ENCODE measurements around the gene FZD8.

FZD8 gene

DNA sequence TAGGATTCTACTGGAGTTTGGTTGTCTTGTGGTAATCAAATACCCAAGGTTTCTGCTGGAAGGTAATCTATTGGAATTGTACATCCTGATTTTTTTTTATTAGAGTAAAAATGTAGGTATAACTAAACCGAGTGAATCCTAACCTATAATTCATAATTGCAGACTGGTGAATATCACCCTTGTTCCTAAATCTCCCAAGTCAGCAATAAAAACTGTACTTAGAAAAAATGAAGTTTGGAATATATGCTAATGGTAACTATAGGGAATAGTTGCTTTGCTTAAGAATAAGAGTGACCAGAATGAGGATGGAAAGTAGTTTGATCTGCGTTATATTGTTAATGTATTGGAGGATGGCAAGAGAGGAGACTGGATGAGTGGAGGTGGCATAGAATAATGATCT is 10.7 kb upstream of the FZD8 start:
- no peaks in the 10 kb centered on the region for H3K9me3 Mint-ChIP-seq
- H3K4me3 Mint-ChIP-seq: no peak overlapping the region
- CTCF ChIA-PET: interaction anchor here (0.7 kb wide), 1 partner anchor 400 kb away, joined by 3 read pairs; no protein-coding TSS in a partner anchor
- H3K36me3 Mint-ChIP-seq: no peaks in the 10 kb centered on the region
- no peaks in the 10 kb centered on the region for H3K4me1 Mint-ChIP-seq
- H3K27me3 Mint-ChIP-seq: peaks cover 4% of the 10 kb centered on the region
- DNase-seq: no peak
- no peak overlapping the region for H3K27ac Mint-ChIP-seq

DNA sequence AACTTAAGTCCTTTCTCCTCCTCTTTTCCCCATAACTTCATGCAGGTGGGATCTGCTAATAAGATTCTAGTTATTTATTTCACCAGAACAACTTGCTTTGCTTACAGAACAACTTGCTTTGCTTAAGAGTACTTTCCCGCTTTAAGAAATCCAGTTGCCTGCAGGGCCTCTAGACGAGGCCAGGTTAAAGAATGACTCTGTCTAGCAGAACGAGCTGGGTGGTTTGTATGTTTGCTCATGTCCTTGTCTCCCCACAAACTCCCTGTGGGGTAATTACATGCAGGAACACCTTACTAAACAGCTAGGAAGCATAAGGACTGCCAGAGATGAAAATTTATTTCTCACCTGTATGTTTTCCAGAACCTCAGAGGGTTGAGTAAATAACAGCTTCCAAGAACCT is 8.8 kb upstream of the FZD8 start:
- Mint-ChIP-seq H3K4me1 (no peaks in the 10 kb centered on the region), H3K4me3 (no peak overlapping the region), H3K27ac (no peak overlapping the region), H3K27me3 (peaks cover 16% of the 10 kb centered on the region), H3K9me3 (no peaks in the 10 kb centered on the region), H3K36me3 (no peaks in the 10 kb centered on the region)
- DNase-seq: no peak
- CTCF ChIA-PET: no interaction called here

DNA sequence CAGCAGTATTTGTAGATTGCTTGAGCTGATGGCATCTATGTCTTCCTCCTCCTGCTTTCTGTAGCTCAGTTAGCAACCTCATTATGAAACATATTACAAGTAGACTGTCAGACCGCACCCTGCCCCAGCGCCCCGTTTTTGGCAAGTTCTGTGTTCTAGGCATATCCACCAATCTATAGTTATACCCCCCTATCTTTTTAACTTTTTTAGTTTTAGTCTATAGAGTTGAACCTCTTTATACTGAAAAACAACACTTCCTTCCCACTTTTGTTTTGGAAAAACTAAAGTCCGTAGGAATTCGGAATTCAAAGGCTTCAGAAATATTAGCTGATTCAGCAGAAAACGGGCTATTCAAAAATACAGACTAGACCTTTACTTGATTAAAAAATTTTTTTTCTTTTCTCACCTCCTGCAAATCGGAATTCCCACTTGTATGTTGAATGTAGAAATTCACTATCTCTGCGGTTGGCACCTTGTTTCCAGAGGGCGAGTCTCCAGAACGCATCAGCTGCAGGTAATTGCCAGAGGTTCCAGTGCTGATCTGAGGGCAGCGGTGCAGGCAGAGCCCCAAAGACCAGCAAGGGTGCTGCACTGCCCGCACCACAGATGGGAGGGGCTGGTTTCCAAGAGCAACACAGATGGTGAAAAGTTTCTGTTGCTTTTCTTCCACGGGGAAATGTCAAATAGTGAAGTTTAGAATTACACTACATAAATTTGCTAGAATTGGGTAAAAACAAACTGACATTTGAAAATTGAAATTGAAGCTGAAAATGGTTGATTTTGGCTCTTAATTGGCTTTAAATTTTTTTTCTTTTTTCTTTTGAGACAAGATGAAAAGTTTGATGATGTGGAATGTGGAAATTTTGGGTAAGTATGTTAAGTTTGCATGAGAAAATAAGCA is 2.2 kb upstream of the FZD8 start:
- no peak overlapping the region for H3K27ac Mint-ChIP-seq
- no peak for DNase-seq
- peaks cover 74% of the 10 kb centered on the region for H3K27me3 Mint-ChIP-seq
- no peaks in the 10 kb centered on the region for H3K36me3 Mint-ChIP-seq
- no peaks in the 10 kb centered on the region for H3K9me3 Mint-ChIP-seq
- H3K4me1 Mint-ChIP-seq: peaks cover 34% of the 10 kb centered on the region
- H3K4me3 Mint-ChIP-seq: peak overlapping the region; percentile 60
- CTCF ChIA-PET: interaction anchor here (0.8 to 1.5 kb wide), 2 partner anchors 9 to 523 kb away, joined by 3 read pairs; no protein-coding TSS in a partner anchor

DNA sequence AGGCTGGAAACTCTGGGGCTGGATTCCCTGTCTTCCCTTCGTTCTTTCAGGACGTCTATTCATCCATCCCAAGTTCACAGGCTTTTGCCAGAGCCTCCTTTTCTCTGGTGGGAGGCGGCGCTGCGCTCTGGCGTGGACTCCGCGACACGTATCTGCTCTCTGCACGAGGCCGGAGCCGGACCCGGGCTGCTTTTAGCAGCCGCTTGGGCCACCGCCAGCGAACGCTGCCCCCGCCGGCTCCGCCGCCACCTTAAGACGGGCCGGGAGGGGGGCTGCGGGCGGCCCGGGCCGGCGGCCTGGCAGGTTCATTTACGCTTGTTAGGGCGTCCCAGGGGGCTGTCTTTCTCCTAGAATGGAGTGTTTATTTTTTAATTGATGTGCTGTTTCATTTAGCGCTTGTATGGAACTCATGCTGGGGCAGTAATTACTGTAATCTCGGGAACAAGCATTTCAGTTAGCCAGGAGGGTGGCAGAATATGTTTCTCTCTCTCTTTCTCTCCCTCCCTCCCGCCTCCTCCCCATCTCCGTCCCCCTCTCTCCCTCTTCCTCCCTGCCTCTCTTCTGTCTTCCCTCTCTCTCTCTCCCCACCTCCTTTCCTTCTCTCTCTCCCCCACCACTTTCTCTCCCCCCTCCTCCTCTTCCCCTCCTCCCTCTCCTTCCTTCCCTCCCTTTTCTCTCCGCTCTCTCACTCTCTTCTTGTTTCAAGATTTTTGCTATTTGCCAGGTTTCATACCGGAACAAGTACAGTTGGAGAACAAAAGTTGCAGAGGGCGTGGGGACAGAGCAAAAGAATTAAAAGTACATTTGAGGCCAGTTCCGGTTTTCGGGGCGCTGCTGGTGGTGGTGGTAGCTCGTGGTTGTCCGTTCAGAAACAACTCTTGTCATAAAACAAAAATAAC is 1.3 kb upstream of the FZD8 start:
- DNase-seq: peak; percentile 21

DNA sequence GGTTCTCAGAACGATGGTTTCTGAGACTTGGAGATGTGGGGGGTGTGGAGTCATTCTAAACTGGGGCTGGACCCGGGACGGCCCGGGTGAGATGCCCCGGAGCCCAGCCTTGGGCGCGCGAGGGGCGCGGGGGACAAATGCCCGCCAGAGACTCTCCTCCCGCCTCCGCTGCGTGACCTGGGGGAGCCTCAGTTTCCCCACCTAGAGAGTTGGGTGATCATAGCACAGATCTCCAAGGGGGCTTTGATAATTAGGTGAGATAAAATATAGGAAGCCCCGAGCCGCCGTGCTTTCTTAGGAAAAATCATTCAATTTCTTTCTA is 658 bp upstream of the FZD8 start:
- no peaks in the 10 kb centered on the region for H3K36me3 Mint-ChIP-seq
- peaks cover 89% of the 10 kb centered on the region for H3K27me3 Mint-ChIP-seq
- H3K9me3 Mint-ChIP-seq: no peaks in the 10 kb centered on the region
- H3K4me3 Mint-ChIP-seq: peak overlapping the region; percentile 78
- H3K4me1 Mint-ChIP-seq: peaks cover 34% of the 10 kb centered on the region
- CTCF ChIA-PET: no interaction called here
- H3K27ac Mint-ChIP-seq: no peak overlapping the region
- no peak for DNase-seq

More for the DNA sequence above, 1.3 kb upstream of the FZD8 start:
- CTCF ChIA-PET: no interaction called here
- H3K27ac Mint-ChIP-seq: no peak overlapping the region
- peaks cover 83% of the 10 kb centered on the region for H3K27me3 Mint-ChIP-seq
- peaks cover 34% of the 10 kb centered on the region for H3K4me1 Mint-ChIP-seq
- H3K36me3 Mint-ChIP-seq: no peaks in the 10 kb centered on the region
- H3K4me3 Mint-ChIP-seq: peak overlapping the region; percentile 78
- H3K9me3 Mint-ChIP-seq: no peaks in the 10 kb centered on the region

DNA sequence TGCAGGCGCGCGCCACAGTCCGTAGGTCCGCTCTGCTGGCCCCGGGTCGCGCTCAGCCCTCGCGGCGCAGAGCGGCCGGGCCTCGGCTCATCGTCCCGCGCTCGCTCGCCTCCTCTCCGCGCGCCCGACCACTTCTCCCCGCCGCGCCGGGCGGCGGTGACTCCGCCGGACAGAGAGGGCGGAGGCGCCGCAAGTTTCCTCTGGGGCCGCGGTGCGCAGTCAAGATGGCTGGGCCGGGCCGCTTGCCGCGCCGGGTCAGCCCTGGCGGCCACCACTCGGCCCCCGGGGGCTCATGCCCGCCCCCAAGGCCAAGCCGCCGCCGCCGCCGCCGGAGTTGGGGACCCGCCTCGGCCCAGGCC is 441 bp downstream of the FZD8 start:
- Mint-ChIP-seq H3K4me1 (peaks cover 34% of the 10 kb centered on the region), H3K27me3 (peaks cover 91% of the 10 kb centered on the region), H3K36me3 (no peaks in the 10 kb centered on the region), H3K27ac (no peak overlapping the region), H3K4me3 (peak overlapping the region; percentile 75), H3K9me3 (no peaks in the 10 kb centered on the region)
- DNase-seq: no peak
- CTCF ChIA-PET: no interaction called here

DNA sequence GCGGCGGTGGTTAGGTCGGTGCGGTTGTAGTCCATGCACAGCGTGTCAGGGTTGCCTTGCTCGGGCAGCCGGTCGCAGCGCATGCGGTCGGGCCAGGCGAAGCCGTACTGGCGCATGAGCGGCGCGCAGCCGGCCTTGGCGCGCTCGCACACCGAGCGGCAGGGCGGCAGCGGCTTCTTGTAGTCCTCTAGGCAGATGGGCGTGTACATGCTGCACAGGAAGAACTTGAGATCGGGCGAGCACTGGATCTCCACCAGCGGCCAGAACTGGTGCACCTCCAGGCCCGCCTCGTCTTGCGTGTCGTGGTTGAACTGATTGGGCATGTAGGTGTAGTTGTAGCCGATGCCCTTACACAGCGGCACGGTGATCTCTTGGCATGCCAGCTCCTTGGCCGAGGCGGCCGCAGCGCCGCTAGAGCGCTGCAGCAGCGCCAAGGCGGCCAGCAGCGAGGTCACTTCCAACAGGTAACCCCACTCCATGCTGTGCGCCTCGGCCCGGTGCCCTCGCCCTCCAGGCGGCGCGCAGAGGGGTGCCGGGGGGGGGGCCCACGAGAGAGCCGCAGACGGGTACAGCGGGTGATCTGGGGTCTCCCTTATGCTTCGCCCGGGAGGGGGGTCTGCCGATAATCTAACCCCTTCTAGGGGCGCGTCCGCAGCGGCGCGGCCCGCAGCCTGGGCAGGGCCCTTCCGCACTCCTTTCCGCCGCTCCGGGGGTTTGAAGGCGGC is 983 bp downstream of the FZD8 start:
- peak overlapping the region; percentile 64 for H3K27ac Mint-ChIP-seq
- CTCF ChIA-PET: no interaction called here
- H3K4me3 Mint-ChIP-seq: peak overlapping the region; percentile 75
- H3K27me3 Mint-ChIP-seq: peaks cover 88% of the 10 kb centered on the region
- no peaks in the 10 kb centered on the region for H3K36me3 Mint-ChIP-seq
- H3K4me1 Mint-ChIP-seq: peaks cover 34% of the 10 kb centered on the region
- DNase-seq: peak; percentile 60
- H3K9me3 Mint-ChIP-seq: no peaks in the 10 kb centered on the region

DNA sequence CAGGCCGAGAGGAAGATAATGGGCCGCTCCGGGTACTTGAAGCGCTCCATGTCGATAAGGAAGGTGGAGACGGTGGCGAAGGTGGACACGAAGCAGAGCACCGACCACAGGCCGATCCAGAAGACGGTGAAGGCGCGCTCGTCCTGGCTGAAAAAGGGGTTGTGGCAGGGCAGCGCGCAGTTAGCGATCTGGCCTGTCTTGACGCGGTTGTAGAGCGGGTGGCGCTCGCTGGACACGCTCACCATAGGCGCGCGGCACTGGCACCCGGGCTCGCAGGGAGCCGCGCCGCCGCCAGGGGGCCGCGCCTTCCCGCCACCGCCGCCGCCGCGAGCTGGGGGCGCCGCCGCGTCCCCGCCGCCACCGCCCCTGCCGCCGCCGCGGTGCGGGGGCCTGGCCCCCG is 1.6 kb downstream of the FZD8 start:
- Mint-ChIP-seq H3K27me3 (peaks cover 82% of the 10 kb centered on the region), H3K4me3 (peak overlapping the region; percentile 74), H3K9me3 (no peaks in the 10 kb centered on the region), H3K4me1 (peaks cover 34% of the 10 kb centered on the region), H3K36me3 (no peaks in the 10 kb centered on the region), H3K27ac (peak overlapping the region; percentile 55)
- CTCF ChIA-PET: no interaction called here
- DNase-seq: peak; percentile 42

DNA sequence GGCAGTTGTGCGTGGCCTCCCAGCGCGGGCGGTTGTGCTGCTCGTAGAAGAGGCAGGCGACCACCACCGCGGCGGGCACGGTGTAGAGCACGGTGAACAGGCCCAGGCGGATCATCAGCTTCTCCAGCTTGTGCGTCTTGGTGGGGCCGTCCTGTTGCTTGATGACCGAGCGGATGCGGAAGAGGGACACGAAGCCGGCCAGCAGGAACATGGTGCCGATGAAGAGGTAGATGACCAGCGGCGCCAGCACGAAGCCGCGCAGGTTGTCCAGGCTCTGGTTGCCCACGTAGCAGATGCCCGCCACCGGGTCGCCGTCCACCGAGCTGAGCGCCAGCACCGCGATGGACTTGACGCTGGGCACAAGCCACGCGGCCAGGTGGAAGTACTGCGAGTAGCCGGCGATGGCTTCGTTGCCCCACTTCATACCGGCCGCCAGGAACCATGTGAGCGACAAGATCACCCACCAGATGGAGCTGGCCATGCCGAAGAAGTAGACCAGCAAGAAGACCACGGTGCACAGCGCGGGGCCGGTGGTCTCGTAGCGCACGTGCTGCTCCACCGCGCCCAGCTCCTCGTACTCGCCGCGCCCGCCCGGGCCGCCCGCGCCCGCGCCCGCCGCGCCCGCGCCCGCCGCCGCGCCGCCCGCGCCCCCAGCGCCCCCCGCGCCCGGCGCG is 2.2 kb downstream of the FZD8 start:
- Mint-ChIP-seq H3K27me3 (peaks cover 82% of the 10 kb centered on the region), H3K4me1 (peaks cover 34% of the 10 kb centered on the region), H3K36me3 (no peaks in the 10 kb centered on the region), H3K9me3 (no peaks in the 10 kb centered on the region), H3K27ac (no peak overlapping the region), H3K4me3 (peak overlapping the region; percentile 54)
- peak; percentile 21 for DNase-seq
- CTCF ChIA-PET: no interaction called here

DNA sequence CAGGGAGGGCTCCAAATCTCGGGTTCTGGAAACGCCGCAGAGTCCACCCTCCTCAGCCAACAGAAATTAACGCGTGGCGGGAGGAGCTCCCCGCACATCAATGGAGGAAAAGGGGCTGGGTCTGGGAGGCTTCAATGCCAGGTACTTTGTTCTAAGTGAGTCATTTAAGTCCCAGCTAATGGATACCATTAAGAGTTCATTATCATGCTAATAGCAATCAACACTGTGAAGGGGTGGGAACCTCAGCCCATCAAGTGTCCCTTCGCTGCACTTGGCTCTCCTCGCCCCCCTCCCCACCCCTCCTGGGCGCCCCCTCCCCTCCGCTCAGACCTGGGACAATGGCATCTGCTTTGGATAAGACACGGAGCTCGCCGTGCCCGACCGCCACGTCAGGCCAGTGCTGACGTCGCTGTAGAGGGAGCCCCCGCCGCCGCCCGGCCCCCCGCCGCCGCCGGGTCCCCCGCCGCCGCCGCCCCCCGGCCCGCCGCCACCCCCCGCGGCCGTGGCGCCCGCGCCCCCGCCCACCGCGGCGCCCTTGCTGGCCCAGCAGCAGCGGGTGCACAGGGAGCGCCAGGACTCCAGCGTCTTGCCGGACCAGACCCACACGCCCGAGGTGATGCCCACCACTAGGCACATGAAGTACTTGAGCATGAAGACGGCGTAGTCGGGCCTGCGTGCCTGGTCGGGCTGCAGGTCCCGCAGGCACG is 2.9 kb downstream of the FZD8 start:
- Mint-ChIP-seq H3K36me3 (no peaks in the 10 kb centered on the region), H3K4me1 (peaks cover 31% of the 10 kb centered on the region), H3K27ac (no peak overlapping the region), H3K27me3 (peaks cover 82% of the 10 kb centered on the region), H3K9me3 (no peaks in the 10 kb centered on the region), H3K4me3 (peak overlapping the region; percentile 54)
- no peak for DNase-seq
- CTCF ChIA-PET: no interaction called here

DNA sequence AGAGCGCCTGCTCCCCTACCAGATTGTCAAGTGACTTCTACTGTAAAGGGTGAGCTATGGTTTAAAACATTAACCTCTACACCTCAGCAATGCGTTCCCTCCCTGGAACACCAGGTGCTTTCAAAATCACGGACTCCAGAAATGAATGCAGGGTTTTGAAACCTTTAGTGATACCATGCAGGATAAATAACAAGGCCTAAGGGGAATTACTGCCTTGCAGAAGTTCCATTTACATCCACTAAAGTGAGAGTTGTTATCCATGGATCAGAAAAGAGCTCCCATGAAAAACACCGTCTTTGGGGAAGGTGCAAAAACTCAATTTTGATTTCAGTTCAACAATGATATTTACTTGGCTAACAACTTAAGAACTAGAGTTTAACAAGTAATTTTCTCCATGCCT is 4.0 kb downstream of the FZD8 start:
- DNase-seq: no peak
- H3K27ac Mint-ChIP-seq: no peak overlapping the region
- H3K9me3 Mint-ChIP-seq: no peaks in the 10 kb centered on the region
- CTCF ChIA-PET: interaction anchor here (0.9 to 1.5 kb wide), 3 partner anchors 11 to 144 kb away, joined by 3 to 4 read pairs (median 4); no protein-coding TSS in a partner anchor
- H3K4me3 Mint-ChIP-seq: no peak overlapping the region
- H3K4me1 Mint-ChIP-seq: peaks cover 22% of the 10 kb centered on the region
- H3K36me3 Mint-ChIP-seq: no peaks in the 10 kb centered on the region
- H3K27me3 Mint-ChIP-seq: peaks cover 76% of the 10 kb centered on the region

DNA sequence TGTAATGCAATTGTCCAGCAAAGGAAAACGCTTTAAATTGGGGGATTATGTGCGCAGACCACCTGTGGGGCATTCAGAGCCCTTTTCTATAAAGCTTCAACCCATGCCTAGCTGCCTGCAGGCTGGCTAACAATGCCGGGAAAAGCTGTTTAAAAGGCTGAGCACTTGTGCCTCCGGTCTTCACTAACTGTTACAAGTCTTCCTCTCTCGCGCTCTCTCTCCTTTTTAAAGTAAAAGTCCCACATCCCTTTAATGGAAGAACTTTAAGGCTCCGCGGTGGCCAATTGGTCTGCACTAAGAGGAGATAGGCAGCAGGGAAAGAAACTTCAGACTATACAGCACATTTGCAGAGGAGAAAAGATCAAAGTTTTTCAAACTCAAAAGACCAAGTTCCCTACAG is 4.6 kb downstream of the FZD8 start:
- Mint-ChIP-seq H3K4me1 (peaks cover 16% of the 10 kb centered on the region), H3K27me3 (peaks cover 75% of the 10 kb centered on the region), H3K36me3 (no peaks in the 10 kb centered on the region), H3K4me3 (no peak overlapping the region), H3K27ac (no peak overlapping the region), H3K9me3 (no peaks in the 10 kb centered on the region)
- DNase-seq: no peak
- CTCF ChIA-PET: interaction anchor here (0.9 to 1.5 kb wide), 4 partner anchors 11 to 517 kb away, joined by 3 to 5 read pairs (median 4); no protein-coding TSS in a partner anchor

DNA sequence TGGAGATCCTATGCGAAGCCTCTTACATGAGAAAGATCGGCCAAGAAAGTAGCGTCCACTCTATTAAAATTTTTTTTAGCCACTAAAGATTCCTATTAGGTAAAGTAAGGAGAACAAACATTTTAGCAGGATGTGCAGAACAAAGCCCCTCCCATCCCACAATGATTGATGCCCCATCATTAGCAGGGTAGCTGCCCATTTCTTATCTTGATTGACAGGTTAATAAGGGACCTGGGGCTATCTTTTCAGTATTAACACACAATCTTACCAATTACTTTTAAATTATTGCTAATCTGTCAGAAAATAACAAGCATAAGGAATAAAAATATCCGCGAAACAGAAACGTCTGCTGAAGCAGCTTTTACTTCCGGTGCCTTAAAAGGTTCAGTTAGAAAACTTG is 5.1 kb downstream of the FZD8 start:
- H3K36me3 Mint-ChIP-seq: no peaks in the 10 kb centered on the region
- H3K4me3 Mint-ChIP-seq: no peak overlapping the region
- no peaks in the 10 kb centered on the region for H3K9me3 Mint-ChIP-seq
- H3K4me1 Mint-ChIP-seq: peaks cover 13% of the 10 kb centered on the region
- CTCF ChIA-PET: interaction anchor here (1.2 kb wide), 2 partner anchors 145 to 516 kb away, joined by 3 to 5 read pairs; no protein-coding TSS in a partner anchor
- no peak for DNase-seq
- peaks cover 70% of the 10 kb centered on the region for H3K27me3 Mint-ChIP-seq
- no peak overlapping the region for H3K27ac Mint-ChIP-seq
